HG02981 (cell line): Measurements from ENCODE around the gene CYP2B6.
"Not testable (repeated sequence)": the region's sequence is repeated elsewhere in the genome, so short reads cannot be mapped to it uniquely, and the experiment has no call there.

Source experiments
- ATAC-seq: cut with Tn5 transposase; IDR thresholded peaks from one replicate; pipeline ENCODE4 v1.9.1; 2021; ENCODE audit warnings: mild to moderate bottlenecking, moderate library complexity; ENCODE audit not compliant: unreplicated experiment

CYP2B6 gene

DNA sequence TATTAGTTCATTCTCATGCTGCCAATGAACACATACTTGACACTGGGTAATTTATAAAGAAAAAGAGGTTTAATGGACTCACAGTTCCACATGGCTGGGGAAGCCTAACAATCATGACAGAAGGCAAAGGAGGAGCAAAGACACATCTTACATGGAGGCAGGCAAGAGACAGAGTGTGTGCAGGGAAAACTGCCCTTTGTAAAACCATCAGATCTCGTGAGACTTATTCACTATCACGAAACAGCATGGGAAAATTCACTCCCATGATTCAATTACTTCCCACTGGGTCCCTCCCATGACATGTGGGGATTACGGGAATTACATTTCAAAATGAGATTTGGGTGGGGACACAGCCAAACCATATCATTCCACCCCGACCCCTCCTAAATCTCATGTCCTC lies 11.3 kb upstream of the CYP2B6 start:
- not testable (repeated sequence) for ATAC-seq

DNA sequence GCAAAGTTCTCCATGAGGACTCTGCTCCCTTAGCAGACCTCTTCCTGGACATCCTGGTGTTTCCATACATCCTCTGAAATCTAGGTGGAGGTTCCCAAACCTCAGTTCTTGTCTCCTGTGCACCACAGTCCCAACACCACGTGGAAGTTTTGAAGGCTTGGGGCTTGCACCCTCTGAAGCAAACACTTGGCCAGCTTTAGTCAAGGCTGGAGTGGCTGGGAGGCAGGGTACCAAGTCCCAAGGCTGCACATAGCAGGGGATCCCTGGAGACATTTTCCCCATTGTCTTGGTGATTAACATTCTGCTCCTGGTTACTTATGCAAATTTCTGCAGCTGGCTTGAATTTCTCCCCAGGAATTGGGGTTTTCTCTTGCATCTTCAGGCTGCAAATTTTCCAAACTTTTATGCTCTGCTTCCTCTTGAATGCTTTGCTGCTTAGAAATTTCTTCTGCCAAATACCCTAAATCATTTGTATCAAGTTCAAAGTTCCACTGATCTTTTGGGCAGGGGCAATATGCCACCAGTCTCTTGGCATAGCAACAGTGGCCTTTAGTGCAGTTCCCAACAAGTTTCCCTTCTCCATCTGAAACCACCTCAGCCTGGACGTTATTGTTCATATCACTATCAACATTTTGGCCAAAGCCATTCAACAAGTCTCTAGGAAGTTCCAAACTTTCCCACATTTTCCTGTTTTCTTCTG lies 10.2 kb upstream of the CYP2B6 start:
- ATAC-seq = not testable (repeated sequence)

DNA sequence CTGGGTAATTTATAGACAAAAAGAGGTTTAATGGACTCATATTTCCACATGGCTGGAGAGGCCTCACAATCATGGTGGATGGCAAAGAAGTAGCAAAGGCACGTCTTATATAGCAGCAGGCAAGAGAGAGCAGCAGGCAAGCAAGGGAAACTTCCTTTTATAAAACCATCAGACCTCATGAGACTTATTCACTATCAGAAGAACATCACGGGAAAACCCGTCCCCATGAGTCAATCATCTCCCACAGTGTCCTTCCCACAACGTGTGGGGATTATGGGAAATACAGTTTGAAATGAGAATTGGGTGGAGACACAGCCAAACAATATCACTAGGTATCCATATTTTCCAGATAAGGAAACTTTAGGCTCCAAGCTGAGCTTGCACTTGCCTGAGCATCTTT lies 9.5 kb upstream of the CYP2B6 start:
- ATAC-seq = no peak

DNA sequence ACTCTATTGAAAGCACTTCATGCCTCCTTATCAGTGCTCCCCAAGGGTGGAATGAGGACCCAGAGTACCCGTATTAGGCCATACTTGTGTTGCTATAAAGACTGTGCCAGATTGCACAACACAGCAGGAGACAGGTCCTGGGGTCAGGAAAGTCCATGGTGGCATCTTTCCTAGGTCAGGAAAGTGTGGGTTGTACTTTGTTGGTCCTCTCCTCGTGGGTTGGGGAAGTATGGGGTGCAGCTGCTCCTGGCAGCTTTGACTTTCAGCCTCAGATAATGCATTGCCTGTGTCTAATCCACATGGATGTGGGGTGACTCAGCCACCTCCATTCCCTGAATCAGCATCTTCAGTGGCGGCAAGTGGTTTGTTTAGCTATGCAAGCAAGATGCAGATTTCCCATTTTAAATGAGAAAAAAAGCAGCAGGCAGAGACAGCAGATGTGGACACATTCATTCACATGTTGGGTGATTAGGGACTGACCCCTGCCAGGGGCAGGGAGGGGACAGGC lies 8.4 kb upstream of the CYP2B6 start:
- no peak for ATAC-seq

DNA sequence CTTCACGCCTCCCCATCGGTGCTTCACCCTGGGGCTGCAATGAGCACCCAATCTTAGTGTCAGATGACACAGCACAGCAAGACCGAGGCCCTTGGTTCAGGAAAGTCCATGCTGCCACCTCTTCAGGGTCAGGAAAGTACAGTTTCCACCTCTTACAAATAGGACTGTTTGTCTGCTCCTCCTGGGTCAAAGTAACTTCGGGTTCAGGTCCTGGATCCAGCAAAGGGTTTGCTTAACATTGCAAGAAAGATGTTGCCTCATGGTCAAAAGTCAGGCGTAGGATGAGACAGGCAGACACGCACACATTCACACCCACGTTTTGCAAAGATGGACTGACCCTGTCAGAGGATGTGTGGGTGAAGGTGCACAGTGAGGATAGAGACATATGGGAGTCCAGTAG lies 1.6 kb upstream of the CYP2B6 start:
- ATAC-seq = no peak

DNA sequence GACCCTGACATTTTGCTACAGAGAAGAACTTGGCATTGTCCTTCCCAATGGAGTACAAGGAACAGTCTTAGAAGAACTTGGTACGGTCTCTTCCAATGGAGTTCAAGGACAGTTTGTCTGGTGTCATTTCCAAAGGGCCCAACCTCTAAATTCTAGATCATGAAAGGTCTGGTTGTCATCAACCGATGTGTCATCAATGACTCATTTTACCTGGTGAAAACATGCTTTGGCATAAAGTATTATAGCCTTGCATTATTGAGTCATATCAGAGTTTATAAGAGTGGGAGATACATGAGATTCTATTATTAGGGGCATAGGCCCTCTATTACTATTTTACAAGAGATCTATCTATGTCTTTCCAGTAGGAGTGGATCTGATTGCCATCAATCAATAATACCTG lies 4.3 kb downstream of the CYP2B6 start:
- no peak for ATAC-seq

DNA sequence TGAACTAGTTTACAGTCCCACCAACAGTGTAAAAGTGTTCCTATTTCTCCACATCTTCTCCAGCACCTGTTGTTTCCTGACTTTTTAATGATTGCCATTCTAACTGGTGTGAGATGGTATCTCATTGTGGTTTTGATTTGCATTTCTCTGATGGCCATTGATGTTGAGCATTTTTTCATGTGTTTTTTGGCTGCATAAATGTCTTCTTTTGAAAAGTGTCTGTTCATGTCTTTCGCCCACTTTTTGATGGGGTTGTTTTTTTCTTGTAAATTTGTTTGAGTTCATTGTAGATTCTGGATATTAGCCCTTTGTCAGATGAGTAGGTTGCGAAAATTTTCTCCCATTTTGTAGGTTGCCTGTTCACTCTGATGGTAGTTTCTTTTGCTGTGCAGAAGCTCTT lies 7.9 kb downstream of the CYP2B6 start:
- not testable (repeated sequence) for ATAC-seq

DNA sequence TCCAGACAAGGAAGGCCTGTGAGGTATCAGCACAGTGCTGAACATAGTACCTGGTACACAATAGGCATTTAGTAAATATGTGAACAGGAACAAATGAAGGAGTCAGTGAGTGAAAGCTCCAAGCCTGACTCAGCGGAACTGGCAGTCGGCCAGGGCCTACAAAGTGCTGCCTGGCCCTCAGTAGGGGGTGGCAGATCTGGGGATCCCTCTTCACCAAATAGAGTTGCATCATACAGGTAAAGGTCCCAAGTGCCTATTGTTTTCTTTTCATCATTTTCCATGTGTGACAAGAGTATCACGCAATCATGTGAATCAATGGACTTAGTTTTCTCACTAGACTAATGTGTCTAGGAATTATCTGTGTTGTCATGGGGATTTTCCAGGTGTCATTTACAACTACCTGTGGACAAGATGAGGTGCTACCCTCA lies 9.2 kb downstream of the CYP2B6 start:
- no peak for ATAC-seq

DNA sequence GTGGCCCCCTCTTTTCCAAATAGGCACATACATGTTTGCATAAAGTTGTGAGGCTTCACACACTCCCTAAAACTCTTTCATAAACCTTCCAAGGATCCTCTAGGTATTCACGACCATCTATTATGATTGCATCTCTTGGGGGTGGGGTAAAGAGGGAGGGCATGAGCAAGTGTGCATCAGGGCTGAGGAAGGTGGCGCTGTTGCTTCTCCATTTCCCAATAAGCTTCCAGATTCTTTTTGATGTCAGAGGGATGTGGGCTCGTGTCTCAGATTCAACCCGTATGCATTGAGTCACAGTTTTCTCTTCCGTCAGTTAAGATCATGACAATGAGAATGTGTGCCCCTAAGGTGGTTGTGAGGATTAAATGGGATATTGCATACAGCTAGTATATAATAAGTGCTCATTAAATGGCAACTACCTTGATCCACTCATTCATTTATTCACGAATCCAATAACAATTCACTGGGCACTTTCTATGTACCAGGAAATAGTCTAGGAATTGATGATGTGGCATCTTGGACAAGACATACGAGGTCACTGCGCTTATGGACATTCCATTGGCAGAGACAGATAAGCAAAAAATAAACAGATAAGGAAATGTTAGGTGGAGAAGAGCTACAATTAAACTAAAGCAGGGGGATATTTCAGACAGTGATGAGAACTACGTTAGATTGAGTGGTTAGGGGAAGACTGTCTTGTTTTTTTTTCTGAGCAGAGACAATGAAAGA lies 10.3 kb downstream of the CYP2B6 start:
- ATAC-seq = no peak

DNA sequence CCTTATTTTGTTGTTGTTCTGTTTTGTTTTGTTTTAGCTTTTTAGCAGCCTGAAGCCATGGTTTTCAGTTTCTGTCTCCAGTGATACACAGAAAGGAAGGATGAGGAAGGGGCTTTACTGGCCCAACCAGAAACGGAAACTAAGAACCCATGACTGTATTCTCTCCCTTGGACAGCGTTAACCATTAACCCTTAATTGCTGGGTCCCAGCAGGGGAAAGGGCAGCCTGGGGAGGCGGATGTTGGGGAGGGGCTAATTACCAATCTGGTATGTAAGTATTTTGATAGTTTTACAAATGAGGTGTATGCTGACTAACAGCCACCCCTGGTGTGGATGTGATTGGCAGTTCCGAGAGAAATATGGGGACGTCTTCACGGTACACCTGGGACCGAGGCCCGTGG lies 12.6 kb downstream of the CYP2B6 start:
- not testable (repeated sequence) for ATAC-seq

DNA sequence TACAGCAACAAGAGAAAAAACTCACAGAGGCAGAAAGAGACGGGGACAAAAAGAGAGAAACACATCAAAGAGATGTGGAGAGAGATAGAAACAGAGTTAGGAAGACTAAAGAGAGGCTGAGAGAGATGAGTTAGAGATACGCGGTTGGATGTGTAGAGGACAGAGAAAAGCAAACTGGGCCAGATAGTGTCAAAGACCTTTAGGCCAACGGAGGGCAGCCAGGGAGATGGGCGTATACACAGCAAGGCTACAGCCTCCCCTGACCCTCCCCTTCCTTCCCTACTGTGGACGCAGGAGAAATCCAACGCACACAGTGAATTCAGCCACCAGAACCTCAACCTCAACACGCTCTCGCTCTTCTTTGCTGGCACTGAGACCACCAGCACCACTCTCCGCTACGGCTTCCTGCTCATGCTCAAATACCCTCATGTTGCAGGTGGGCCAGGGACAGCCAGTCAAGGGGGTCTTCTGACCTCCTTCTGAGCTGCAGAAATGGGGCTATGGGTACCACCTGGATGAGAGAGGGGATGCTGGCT lies 18.7 kb downstream of the CYP2B6 start:
- ATAC-seq = no peak

DNA sequence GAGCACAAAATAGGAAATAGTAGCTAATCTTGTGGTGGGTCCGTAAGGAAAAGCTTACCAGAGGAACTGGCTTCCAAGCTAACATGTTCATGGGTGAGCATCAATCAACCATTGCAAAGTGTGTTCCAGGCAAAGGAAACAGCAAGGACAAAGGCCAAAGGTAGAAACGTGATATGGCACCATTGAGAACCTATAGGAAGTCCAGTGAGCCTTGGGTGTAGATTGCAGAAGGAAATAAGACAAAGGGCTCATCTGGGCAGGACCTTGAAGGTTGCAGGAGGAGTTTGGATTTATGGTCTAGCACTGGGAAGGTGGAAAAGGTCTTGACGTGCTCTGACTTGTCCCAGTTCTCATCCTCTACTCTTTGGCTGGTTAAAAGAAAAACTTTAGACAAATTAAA lies 22.3 kb downstream of the CYP2B6 start:
- ATAC-seq = no peak

DNA sequence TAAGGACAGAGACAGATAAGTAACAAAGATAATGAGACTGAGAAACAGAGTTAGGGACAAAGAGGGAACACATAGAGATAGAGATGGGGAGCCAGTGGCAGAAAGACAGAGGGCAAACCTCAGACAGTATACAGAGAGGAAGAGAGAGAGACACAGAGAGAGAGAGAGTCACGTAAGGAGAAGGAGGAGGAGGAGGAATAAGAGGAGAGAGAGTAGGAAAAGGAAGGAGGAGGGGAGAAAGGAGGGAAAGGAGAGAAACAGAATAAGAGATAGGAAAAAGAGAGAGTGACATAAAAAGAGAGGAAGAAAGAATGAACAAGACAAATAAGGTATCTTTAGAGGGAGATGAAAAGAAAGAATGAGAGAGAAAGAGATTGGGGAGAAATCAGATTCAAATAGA lies 23.6 kb downstream of the CYP2B6 start:
- no peak for ATAC-seq

DNA sequence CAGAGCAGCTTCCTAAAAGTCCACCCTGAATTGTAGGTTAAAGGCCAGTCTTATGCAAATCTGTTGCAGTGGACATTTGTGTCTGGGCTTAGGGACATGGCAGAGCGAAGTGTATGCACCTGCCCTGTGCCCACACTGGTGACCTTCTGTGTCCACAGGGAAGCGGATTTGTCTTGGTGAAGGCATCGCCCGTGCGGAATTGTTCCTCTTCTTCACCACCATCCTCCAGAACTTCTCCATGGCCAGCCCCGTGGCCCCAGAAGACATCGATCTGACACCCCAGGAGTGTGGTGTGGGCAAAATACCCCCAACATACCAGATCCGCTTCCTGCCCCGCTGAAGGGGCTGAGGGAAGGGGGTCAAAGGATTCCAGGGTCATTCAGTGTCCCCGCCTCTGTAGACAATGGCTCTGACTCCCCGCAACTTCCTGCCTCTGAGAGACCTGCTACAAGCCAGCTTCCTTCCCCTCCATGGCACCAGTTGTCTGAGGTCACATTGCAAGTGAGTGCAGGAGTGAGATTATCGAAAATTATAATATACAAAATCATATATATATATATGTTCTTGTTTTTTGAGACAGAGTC lies 25.5 kb downstream of the CYP2B6 start:
- ATAC-seq = no peak

DNA sequence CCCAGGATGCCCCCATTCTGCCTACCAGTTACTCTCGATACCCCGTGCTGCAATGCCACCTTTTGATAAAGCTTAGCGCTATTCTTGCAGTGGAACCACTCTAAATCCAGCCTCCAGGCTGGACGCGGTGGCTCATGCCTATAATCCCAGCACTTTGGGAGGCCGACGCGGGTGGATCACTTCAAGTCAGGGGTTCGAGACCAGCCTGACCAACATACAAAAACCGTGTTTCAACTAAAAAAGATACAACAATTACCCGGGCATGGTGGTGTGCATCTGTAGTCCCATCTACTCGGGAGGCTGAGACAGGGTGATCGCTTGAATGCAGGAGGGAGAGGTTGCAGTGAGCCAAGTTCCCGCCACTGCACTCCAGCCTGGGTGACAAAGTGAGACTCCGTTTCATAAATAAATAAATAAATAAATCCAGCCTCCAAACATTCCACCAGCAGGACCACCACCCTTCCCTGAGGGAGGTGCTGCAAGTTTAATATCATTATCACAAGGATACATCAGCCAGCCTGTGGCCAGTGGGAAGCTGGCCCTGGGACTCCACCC lies 27.7 kb downstream of the CYP2B6 start:
- ATAC-seq = no peak

DNA sequence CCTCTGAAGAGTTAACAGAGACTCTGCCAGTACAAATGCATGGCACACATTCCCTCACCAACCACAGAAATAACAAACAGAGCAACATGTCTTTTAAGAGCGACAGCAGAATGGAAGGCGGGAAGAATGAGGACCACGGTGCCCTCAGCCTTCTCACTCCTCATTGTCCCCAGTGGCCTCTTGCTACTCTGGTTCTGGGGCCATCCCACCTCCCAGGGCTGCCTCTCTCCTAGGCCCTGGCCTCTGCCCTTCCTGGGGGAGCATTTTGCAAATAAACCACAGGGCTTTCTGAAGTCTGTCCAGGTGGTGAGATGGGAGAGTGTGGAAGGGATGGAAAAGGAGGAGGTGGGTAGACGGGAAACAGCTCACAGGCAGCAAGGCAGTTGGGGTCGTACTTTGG lies 28.3 kb downstream of the CYP2B6 start:
- ATAC-seq = no peak

DNA sequence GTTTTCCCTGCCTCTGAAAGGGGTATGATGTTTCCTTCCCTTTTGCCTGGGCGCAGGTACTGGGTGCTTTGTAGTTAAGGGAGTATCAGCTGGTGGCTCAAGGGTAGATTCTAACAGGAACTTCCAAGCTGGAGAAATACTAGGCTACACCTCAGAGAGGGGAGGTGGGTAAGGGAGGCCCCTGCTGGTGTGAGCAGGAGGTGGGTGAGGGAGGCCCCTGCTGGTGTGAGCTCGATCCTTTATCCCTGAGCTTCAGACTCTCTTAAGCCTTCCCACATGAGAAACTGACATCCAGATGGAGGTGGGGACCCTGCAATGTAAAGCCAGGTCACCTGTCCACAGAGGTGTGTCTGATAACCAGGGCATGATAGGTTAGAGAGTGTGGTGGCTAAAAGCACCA lies 32.1 kb downstream of the CYP2B6 start:
- no peak for ATAC-seq

DNA sequence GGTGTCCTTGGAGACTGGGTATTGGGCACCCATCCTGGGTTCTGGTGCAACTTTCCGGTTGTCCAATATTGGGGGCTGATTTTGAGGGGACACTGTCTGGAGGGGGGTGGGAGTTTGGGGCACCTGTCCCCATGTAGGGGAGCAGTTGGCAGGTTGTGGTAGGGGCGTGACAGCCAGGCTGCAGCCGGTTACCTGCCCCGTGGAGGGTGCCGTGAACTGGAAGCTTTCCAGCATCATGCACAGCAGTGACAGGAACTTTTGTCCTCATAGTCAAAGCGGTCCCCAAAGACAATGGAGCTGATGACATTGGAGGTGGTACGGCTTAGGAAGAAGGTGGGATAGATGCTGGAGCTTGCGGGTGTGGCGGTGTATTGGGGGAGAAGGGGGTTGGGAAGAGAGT lies 34.3 kb downstream of the CYP2B6 start:
- ATAC-seq = no peak

DNA sequence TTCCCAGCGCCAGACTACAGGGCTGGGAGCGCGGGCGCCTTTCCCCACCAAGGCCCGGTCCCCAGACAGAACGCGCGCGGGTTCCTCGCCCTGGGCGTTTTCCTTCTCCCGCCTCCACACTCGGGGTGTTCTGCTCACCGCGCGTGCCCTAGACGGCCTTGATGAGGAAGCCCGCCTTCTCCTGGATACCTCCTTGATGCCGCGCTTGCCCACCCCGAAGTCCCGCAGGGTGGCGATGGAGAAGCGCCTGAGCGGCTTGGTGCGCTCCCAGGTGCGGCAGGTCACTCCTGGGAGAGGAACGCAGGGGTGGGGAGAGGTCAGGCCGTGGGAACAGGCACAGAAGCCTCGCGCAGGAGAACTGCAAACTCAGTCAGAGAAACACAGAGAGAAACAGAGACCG lies 34.8 kb downstream of the CYP2B6 start:
- ATAC-seq = no peak

DNA sequence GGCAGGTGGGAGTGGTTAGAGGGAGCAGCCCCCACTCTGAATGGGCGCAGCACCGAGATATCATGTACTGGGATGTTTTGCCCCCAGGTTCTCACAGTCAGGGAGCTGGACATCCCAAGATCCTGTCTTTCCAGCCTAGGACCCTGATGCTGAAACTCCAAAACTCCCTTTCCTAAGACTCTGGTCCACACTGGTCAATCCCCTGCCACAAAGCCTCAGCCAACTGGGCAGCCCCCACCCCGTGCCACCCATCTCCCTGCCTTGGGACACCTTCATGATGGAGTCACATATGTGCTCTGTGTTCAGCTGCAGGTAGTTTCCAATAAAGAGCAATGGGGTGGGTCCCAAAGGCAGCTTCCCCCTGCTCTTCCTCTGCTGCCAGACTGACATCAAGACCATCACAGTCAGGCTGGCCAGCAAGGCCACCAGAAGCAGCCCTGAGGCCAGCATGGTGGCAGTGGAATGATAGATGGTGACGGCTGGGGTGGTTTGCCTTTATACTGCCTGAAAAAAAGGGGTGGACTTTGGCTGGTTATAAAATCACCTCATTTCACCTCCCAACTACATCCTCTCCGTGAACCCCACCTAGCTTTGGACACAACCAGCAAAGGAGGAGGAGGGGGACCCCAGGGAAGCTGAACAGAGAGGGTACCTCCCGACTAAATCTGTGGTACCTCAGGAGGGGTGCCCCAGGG lies 36.3 kb downstream of the CYP2B6 start:
- no peak for ATAC-seq
